HG03442 (cell line): ENCODE results near the gene H6PD.

ENCODE experiments used
- ATAC-seq: cut with Tn5 transposase; IDR thresholded peaks from one replicate; pipeline ENCODE4 v1.9.1; 2021; ENCODE audit warnings: mild to moderate bottlenecking, moderate library complexity; ENCODE audit not compliant: unreplicated experiment

Gene H6PD

GRCh38 chr1:9314711-9315379 is 80.3 kb downstream of the H6PD start:
- ATAC-seq: no peak

GRCh38 chr1:9315411-9316079 is 81.0 kb downstream of the H6PD start:
- ATAC-seq: no peak

GRCh38 chr1:9316080-9316444 is 81.5 kb downstream of the H6PD start:
- no peak for ATAC-seq

DNA sequence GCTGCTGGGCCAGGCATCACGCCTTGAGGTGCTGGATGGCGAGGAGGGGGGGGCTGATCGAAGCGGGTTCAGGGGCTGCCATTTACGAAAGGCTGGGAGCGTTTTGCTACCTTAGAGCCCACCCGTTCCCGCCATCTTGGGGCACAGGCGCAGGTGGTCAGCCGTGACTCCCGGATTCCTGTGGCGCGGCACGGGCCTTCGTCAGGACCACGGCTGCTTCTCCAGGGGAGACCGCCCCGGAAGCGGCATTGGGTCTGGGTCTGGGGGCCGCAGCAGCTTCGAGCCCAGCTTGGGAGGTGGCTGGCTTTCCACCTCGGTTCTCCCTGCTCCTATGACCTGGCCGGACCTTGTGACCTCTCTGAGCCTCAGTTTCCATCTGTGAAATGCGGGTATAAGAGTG is 81.9 kb downstream of the H6PD start:
- ATAC-seq: no peak

DNA sequence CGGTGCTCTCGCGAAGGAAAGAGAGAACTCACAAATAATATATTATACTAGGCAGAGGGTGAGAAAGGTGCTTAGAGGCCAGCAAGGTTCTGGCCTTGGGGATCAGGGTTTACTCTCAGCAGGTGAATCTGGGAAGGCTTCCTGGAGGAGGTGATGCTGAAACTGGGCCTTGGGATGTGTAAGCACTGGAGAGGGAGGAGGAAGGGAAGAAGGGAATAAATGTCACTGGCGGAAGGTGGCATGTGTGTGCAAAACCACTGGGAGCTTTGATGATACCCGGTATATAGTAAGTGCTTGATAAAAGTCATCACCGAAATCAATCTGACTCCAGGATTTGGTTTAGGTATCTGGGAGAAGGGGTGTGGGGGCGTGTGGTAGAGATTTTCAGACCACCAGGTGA is 82.5 kb downstream of the H6PD start:
- no peak for ATAC-seq

DNA sequence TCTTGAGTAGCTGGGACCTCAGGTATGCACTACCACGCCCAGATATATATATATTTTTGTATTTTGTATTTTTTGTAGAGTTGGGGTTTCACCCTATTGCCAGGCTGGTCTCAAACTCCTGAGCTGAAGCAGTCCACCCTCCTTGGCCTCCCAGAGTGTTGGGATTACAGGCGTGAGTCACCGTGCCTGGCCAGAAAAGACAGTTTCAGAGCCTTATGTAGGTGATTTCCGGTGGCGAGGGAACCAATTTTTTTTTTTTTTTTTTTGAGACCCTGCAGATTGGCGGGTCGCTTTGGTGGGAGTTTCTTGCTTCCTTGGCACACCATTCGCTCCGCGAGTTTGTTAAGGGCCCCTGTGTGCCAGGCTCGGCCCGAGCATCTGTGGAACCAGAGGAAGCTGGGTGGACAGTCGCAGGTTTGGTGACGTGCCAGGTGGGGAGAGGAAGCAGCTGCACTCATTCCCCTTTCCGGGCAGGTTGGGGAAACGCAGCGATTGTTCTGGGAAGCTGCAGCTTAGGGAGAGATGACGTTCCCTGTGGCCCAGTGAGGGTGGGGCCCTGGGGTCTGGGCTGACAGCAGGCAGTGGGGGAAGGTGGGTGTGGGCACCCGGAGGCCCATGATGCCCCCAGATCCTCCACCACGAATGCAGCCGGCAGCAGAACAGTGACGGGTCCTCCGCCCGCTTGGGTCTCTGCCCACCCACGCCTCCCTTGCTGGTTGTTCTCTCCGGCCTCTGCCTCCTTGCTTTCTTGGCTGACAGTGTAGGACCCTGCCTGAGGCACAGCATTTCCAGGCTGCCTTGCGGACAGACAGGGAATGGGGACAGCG is 83.2 kb downstream of the H6PD start:
- no peak for ATAC-seq

DNA sequence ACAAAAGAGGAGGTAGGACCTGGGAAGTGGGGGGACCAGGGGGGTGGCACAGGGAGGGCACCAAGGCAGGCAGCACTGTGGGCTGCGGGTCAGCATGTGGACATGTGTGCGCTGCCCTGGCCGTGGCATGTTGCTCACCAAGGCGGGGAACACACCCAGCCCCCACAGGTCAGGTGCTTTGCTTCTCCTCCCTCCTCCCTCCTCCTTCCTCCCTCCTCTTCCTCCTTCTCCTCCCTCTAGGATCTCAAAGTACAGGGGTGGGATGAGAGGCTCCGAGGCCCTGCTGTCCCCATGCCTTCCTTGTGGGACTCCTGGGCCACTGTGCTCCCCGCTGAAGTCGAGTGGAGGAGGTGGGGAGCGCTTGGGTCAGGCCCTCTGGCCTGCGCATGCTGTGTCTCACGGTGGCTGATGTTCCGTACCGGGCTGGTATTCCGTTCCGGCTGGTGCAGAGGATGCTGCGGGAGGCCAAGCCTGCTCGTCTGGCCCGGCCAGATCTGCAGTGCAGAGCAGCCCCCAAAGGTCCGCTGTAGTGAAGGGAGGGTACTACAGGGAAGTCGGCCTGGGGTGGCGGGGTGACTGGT is 84.7 kb downstream of the H6PD start:
- no peak for ATAC-seq

DNA sequence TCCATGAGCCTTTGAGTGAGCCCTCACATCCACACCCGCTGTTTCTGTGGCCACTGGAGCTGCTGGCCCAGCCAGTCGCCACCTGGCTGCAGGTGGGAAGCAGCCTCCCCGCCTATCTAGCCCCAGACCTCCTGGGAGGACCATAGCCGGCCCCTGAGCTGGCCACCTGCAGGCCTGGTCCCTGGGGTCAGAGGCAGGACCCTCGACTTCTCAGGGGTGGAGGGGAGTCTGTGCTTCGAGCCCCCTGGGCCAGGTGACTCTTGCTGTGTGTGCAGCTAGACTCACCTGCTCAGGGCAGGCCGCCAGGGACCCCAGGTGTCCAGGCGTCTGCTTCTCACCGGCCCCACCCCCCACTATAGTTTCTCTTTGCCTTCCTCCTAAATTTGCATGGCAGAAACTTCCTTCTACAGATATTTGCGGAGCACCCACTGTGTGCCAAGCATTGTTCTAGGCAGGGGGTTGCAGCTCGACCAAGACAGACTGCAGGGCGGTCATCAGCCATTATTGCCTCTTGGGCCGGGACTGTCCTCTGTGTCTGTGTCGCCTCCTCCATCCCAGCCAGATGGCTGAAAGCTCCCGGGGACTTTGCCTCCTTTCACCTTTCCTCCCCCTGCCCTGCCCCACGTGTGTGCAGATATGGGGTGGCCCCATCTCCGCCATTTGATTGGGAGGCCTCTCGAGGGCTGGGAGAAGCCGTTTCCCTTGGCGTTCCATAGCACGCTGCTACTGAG is 85.4 kb downstream of the H6PD start:
- ATAC-seq: no peak
